Aorta (tissue), 4 donors: ENCODE measurements around the gene TARP. TPM values are rescaled to one million over a fixed set of nuclear protein-coding genes. Genes with fewer than 3 reads are reported as not detected.

Experiments
- polyA plus RNA-seq, 2 donors: library from polyadenylated mRNA; stranded (reverse); fragments of 200-250 nt; gene quantifications; one replicate each; pipeline ENCODE4 v1.2.3, GENCODE V29; 2013
- total RNA-seq, 2 donors: library from RNA; stranded (reverse); fragmentation: NEBNext Ultra II Directional; extraction: Animal tissue kit (Norgen Biotek cat#: 25700); gene quantifications; one replicate each; pipeline ENCODE4 v1.2.1, GENCODE V29; 2021
- donor health status: healthy with polysubstance abuse.
- donor health status: Bipolar disorder and iron deficiency.
- donor health status: DM: no; HTN: no; CAD: no.
- donor health status: DM: yes; HTN: yes; CAD: no.

Gene TARP

Other genes with a start within 250 kb of the TARP start
- 10 to 100 TPM; 32.3 to 37.6 TPM for gene STARD3NL, start 95.4 kb downstream of the TARP start, total RNA-seq
- gene STARD3NL, start 95.4 kb downstream of the TARP start, polyA plus RNA-seq: 10 to 100 TPM; 26.6 to 34.3 TPM